Left hindlimb (tissue), 1 donor: ENCODE measurements around the gene SF3A2.

ENCODE experiments used
- DNase-seq: peaks from one replicate; pipeline ENCODE4 v3.0.0-alpha.2; 2018

Gene SF3A2

DNA sequence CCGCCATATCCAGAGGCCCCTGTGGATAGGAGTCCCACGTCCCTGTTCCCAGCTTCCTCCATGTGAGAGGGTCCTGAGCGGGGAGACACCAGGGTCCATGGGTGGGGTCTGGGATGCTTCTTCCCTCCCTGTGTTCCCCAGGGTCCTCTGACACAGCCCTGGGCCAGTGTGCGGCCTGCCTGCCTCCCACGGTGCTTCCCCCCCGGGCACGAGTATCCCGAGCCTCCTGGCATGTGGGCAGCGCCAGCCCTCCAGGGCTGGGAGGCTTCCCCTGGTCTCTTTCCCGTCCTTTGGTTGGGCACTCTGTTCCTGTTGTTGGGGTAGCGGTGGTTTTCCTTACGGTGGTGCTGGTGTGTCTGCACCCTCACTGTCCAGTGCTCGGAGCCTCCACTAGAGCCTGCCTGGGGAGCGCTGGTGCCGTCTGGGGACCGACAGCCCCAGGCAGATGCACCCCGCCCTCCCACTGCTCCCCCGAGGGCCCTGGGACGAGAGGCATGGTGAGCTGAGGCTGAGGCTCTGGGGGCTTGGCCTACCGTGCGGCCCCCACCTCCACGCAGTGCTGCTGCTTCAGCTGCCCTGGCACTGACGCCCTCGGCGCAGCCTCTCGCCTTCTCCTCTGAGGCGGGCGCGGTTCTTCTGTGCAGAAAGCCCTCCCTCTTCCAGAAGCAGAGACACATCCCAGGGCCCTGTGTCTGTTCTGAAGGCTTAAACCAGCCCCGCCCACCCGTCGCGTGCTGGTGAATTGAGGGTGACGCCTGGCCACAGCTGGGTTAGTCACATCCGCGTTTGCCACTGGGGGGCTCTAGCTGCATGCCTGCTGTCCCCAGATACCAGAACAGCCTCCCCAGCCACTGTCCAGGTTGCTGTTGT, 28.4 kb upstream of the SF3A2 start:
- DNase-seq, result peak; percentile 77

DNA sequence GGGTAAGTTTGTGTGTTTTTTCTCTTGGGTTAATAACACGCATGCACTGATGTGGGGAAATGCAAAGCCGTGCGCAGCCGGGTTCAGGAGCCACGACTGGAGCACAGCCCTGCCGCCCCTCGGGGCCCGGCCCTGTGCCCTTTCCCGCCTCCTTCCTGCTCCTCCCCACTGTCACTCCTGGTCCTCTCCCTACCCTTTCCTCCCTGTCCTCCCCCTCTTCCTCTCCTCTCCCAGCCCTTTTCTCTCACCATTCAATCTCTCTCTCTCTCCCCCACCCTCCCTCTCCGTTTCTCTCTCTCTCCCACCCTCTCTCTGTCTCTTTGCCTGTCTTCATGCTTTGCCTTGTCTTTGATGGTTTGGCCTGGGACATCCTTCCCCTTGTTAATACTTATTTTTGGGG, 27.6 kb upstream of the SF3A2 start:
- no peak for DNase-seq

DNA sequence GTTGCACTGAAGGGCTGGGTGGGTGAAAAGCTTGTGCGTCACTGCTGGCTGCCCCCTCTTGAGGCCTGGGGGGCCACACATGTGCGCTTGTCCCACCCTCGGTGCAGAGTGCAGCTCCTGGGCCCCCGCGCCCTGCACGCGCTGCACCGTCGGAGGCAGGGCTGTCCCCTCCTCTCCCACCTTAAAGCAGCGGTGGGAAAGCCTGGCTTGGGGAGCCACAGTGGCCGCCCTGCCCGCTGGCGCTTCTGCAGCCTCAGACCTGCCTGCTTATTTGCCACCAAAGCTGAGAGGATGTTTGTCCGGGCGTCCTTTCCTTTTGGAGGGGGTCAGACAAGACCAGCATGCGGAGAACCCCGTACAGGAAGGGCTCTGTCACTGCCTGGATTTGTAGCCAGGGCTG, 27.2 kb upstream of the SF3A2 start:
- DNase-seq, result no peak

DNA sequence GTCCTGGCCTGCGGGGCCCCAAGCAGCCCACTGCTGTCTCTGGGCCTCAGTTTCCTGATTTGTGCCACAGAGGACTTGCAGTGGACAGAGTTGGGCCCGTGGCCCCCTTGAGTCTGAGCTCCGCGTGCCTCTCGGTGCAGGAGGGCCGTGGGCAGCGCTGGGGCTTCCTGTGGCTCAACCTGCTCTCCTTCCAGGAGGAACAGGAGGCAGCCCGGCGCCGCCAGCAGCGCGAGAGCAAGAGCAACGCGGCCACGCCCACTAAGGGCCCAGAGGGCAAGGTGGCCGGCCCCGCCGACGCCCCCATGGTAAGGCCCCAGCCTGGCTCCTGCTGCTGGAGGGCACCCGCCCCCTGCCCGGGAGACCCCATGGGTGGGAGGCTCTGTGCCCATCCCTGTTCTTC, 26.4 kb upstream of the SF3A2 start:
- no peak for DNase-seq

DNA sequence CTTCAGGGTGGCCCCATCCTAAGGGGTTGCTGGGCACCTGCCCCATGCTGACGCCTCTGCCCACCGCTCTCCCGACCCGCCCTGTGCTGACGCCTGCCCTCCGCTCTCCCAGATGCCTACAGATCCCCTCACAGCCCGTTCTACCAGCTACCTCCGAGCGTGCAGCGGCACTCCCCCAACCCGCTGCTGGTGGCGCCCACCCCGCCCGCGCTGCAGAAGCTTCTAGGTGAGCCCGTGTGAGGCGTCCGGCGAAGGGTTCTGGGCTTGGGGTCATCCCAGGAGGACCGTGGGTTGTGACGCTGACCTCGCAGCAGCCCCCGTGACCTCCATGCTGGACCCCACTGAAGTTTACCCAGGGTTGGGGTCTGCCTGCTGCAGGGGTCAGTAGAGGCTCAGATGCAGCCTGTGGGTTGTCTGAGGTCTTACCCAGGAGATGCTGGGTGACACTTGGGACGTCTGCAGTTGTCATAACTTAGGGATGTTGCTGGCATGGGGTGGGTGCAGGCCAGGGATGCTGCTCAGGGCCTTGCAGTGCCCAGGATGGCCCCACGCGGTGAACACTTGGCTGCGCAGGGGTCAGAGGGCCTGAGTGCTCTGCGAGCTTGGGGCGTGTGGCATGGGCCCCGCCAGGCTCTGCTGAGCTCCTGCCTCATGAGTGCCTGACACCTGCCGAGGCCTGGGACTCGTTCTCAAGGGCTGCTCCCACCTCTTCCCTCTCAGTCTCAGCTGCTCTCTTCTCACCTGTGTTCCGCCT, 25.5 kb upstream of the SF3A2 start:
- DNase-seq, result no peak

DNA sequence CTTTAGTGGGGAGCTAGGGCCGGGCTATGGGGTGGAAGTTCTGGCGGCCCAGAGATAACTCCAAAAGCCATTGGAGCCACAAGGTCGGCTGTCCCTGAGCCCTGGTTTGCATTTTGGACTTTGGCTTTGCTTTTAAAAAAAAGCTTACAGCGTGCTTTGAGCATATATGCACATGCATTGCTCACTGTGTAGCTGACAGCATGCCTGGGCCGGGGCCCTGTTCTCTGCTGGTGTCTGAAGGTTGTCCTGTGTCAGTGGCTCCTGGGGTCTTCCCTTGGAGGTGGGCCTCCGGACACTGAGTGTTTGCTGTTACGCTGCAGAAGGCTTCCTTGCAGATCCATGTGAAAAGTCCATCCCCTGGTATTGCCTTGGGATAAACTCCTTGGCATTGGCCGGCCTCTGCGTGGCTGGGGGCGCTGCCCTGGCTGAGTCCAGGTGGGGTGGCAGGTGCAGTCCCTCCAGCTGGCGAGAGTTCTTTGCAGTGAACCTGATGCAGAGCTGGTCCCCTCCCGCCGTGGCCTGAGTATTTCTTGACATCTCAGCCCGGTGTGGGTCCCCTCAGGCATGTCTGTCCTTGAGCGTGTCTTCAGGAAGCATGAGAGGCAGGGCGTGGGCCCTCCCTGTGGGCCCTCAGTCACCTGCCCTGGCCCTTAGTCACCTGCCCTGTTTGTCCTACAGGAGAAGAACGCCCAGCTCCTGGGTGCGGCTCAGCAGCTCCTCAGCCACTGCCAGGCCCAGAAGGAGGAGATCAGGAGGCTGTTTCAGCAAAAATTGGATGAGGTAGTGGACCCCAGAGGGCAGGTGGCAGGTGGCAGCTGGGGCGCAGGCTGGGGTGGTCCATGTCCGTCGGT, 23.5 kb upstream of the SF3A2 start:
- no peak for DNase-seq

DNA sequence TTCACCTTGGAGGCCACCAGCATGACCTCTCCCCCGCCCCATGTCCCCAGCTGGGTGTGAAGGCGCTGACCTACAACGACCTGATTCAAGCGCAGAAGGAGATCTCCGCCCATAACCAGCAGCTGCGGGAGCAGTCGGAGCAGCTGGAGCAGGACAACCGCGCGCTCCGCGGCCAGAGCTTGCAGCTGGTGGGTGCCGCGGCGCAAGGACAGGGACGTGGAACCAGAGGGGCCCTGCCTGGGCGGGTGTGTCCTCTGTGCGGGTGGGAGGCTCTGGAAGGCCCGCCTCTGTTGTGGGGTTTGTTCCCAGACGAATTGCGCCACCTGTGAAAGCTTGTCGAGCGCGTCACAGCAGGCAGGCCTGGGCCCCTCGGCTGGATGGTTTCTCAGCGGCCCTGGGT, 22.8 kb upstream of the SF3A2 start:
- DNase-seq, result peak; percentile 86

DNA sequence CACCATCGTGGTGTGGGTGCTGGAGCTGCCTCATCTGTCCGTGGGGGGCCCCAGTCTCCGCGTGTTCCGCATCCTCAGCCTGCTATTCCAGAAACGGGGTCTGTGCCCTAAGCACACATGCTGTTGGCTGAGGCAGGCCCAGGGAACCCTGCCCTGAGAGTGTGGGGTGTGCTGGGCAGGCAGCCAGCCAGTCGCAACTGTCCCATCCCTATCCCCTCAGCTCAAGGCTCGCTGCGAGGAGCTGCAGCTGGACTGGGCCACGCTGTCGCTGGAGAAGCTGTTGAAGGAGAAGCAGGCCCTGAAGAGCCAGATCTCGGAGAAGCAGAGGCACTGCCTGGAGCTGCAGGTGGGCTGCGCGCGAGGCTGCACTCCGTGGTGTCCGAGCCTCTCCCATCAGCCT, 22.4 kb upstream of the SF3A2 start:
- DNase-seq, result peak; percentile 64

DNA sequence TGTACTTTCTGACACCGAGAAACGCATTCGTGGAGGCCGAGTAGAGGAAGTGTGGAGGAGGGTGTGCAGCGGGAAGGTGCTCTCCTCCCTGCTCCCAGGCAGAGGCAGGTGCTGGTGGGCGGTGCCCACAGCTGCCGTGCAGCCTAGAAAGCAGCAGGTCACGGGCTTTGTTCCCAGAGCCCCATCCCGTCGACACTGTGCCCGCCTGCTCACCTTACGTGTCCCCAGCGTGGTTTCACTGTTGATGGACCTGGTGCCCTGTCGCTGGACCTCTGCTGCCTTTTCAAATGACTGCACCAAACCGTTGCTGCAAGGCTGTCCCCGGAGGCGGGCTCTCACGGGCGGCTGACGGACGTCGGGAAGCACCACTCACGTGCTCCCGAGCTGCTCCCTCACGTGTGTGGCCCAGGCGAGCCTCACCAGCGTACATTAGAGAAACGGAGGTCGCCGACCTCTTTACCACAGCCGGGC, 21.3 kb upstream of the SF3A2 start:
- no peak for DNase-seq

DNA sequence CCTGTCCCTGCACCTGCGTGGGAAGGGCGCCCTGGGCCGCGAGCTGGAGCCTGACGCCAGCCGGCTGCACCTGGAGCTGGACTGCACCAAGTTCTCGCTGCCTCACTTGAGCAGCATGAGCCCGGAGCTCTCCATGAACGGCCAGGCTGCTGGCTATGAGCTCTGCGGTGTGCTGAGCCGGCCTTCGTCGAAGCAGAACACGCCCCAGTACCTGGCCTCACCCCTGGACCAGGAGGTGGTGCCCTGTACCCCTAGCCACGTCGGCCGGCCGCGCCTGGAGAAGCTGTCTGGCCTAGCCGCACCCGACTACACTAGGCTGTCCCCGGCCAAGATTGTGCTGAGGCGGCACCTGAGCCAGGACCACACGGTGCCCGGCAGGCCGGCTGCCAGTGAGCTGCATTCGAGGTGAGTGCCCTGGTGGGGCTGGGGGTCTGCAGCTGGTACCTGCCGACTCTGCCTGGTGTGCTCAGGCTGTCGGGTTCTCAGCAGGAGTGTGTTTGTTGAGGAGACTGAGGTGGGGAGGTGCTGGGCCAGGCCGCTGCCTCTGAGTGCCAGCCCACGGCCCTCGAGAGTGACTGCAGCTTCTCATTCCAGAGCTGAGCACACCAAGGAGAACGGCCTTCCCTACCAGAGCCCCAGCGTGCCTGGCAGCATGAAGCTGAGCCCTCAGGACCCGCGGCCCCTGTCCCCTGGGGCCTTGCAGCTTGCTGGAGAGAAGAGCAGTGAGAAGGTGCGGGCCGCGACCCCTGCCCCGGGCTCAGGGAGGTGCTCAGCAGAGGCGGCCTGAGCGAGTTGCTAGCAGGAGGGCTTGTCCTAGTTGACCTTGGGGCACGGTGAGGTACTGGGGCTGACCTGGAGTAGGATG, 20.0 kb upstream of the SF3A2 start:
- DNase-seq, result no peak

DNA sequence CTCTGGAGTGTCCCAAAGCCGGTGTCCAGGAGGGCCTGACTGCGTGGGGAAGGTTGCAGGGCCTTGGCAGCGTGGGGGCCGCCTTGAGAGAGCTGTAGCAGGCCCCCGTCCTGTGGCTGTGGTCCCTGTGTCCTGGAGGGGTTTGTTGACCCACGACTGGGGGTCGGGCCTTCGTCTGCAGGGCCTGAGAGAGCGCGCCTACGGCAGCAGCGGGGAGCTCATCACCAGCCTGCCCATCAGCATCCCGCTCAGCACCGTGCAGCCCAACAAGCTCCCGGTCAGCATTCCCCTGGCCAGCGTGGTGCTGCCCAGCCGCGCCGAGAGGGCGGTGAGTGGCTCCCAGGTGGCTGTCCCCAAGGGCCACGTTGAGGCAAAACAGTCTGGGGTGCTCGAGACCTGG, 19.0 kb upstream of the SF3A2 start:
- no peak for DNase-seq

DNA sequence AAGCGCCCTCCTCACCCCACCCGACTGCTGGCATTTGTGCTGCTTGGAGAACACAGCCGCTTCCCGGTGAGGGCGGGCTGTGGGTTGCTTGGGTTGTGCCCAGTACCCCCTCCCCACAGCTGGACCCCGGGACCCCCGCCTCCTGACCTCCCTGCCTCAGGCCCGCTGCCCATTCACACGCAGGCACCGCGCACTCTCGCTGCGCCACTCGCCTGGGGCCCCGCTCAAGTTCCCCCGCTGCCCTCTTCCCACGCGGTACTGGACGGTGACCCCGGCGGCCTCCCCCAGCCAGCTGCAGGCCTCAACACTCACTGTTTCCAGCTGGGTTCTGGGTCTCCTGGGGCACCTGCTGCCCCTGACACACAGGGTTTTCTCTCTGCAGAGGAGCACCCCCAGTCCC, 16.9 kb upstream of the SF3A2 start:
- no peak for DNase-seq

DNA sequence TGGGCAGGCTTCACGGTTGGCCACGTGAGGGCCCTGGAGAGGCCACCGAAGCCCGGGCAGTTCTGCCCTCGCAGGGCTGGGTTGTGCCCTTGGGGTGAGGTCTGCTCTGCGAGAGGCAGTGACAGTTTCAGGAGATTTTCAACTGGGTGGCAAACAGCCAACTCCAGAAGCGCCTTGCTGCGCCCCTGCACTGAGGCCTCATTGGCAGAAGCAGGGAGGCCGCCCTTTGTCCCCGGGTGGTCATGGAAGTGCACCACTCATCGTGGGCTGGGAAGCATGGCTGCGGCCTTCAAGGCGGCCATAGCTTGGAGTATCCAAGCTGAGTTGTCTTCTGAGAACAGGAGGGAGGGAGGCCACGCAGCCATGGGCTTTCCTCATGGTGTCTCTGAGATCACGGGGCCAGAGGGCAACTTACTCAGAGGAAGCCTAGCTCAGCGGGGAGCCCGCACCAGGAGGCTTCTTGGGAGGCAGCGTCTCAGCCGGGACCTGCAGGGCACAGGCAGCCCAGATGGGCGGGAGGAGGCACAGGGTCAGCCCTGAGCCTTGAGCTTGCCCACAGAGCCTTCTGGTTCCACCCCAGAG, 15.3 kb upstream of the SF3A2 start:
- no peak for DNase-seq

DNA sequence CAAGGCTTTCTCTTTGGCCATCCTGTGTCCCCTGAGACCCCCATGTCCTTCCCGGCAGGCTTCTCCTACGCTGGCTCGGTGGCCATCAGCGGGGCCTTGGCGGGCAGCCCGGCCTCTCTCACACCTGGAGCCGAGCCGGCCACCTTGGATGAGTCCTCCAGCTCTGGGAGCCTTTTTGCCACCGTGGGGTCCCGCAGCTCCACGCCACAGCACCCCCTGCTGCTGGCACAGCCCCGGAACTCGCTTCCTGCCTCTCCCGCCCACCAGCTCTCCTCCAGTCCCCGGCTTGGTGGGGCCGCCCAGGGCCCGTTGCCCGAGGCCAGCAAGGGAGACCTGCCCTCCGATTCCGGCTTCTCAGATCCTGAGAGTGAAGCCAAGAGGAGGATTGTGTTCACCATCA, 14.7 kb upstream of the SF3A2 start:
- no peak for DNase-seq

DNA sequence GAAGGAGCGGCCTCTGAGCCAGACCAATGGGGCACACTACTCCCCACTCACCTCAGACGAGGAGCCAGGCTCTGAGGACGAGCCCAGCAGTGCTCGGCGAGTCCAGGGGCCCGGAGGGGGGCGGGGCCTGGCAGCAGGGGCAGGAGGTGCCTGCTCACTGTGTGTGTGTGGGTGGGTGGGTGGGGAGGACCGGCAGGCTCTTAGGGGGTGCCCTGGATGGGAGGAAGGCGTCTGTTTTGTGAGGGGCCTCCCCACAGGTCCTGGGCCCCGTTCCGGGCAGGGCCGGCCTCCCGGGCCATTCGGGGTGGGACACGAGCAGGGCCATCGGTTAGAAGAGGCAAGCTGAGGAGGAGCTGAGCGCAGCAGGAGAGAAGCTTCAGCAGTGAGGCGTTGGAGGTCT, 13.2 kb upstream of the SF3A2 start:
- DNase-seq, result no peak

DNA sequence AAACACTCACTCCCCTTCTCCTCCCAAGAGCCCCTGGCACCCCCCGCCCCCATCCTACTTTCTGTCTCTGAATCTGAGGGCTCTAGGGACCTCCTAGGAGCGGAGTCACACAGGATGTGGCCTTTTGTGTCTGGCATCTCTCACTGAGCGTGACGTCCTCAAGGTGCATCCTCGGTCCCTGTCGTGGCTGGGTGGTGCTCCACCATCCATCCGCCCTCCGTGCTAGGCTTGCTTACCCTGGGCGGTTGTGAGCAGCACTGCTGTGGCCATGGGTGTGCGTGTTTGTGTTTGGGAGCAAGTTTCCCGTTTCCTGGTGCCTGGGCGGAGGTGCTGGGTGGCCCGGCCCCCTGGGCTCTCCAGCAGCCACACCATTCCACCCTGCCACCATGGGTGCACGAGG, 12.7 kb upstream of the SF3A2 start:
- no peak for DNase-seq

DNA sequence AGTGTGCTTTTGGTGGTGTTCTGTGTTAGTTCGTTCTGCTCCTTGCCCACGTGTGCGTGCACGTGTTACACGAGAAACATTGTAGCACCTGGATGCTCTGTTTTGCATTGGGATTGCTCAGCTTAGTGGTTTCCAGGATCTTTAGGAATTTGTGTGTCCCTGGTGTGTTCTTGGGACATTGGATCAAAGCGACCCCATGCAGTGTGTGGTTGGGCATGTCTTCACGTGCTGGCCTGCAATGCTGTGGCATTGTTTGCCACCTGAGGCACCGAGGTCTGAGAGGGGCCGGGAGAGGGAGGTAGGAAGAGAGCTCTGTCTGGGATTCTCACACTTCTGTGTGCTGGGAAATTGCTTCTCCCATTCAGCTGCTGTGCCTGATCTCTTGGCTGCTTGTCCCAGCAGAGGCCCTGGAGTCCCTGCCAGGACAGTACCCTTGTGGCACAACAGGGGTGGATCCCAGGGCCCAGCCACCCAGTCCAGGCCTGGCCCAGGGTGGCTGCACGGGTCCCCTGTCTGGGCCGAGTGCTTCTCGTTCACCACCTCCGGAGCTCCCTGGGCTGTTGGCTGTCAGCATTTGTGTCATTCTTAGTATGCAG, 11.8 kb upstream of the SF3A2 start:
- no peak for DNase-seq

DNA sequence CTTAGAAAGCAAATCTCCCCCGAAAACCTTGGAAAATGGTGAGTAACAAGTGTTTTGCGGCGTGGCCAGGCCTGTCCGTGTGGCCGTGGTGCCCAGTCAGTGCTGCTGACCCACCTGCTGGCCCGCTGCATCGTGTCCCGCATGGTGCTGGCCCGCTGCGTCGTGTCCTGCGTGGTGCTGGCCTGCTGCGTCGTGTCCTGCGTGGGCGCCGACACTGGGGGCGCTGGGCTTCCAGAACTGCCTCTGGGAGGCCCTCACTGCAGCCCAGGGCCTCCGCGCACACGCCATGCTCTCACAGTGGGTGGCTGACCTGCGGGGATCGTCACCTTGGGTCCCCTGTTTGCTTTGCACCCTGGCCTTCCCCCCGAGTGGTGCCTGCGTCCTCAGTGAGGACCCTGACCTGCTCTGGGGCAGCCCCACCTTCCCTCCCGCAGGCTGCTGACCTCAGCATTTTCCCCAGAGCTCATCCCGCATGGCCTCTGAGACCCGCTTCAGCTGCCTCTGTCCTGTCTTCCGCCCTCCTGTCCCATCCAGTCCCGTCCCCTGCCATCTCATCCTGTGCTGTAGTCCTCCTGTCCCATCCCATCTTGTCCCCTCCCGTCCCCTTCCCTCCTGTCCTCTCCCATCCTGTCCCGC, 11.1 kb upstream of the SF3A2 start:
- DNase-seq, result no peak

DNA sequence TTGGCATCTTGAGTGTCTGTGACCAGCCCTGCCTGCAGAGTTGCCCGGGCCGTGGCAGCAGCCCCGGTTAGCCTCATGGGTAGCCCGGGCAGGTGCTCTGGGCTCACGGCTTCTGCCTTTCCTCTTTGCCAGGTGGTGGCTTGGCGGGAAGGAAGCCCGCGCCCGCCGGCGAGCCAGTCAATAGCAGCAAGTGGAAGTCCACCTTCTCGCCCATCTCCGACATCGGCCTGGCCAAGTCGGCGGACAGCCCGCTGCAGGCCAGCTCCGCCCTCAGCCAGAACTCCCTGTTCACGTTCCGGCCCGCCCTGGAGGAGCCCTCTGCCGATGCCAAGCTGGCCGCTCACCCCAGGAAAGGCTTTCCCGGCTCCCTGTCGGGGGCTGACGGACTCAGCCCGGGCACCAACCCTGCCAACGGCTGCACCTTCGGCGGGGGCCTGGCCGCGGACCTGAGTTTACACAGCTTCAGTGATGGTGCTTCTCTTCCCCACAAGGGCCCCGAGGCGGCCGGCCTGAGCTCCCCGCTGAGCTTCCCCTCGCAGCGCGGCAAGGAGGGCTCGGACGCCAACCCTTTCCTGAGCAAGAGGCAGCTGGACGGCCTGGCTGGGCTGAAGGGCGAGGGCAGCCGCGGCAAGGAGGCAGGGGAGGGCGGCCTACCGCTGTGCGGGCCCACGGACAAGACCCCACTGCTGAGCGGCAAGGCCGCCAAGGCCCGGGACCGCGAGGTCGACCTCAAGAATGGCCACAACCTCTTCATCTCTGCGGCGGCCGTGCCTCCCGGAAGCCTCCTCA, 10.4 kb upstream of the SF3A2 start:
- DNase-seq, result no peak

DNA sequence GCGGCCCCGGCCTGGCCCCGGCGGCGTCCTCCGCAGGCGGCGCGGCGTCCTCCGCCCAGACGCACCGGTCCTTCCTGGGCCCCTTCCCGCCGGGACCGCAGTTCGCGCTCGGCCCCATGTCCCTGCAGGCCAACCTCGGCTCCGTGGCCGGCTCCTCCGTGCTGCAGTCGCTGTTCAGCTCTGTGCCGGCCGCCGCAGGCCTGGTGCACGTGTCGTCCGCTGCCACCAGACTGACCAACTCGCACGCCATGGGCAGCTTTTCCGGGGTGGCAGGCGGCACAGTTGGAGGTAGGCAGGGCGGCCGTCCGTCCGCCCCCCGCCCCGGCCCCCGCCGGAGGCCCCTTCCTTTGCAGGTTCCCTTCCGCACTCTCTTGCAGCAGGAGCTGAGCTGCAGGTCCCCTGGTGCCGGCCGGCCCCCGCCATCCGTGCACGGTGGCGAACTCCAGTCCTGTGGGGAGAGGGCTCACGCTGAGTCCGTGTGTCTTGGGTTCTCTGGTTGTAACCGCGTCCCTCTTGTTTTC, 9.7 kb upstream of the SF3A2 start:
- DNase-seq, result no peak
